Measurements from ENCODE around the gene POLK.

Gene POLK

GRCh38 chr5:75473463-75473862 lies 38.2 kb upstream of the POLK start:
- H3K79me2 ChIP-seq (ENCODE audit: insufficient read depth, low read depth), result no peaks in the 10 kb centered on the region; the same call in 1 of the 2 replicates
- TF ChIP-seq CTCF (conservative IDR thresholded peaks at IDR 0.05; ENCODE audit: low read depth, low read length), result no peak

GRCh38 chr5:75475364-75475763 lies 36.3 kb upstream of the POLK start:
- no peak overlapping the region for H3K4me2 ChIP-seq
- no peaks in the 10 kb centered on the region for H3K4me1 ChIP-seq (ENCODE audit: low read depth, poor library complexity, severe bottlenecking)
- H3K36me3 ChIP-seq (ENCODE audit: insufficient read depth), result no peaks in the 10 kb centered on the region
- H4K20me1 ChIP-seq (ENCODE audit: insufficient read depth), result no peaks in the 10 kb centered on the region
- no peak overlapping the region for H3K27ac ChIP-seq
- H3K4me3 ChIP-seq (IDR thresholded peaks at IDR 0.05; ENCODE audit: insufficient read depth, low read depth, low read length), result no peak overlapping the region
- H2AFZ ChIP-seq (ENCODE audit: low read depth), result no peak overlapping the region
- no peaks in the 10 kb centered on the region for H3K27me3 ChIP-seq (ENCODE audit: insufficient read depth, low read depth)
- H3K79me2 ChIP-seq (ENCODE audit: insufficient read depth, low read depth), result no peaks in the 10 kb centered on the region; the same call in 1 of the 2 replicates
- no peak for TF ChIP-seq CTCF (conservative IDR thresholded peaks at IDR 0.05; ENCODE audit: low read depth, low read length)
- H3K9ac ChIP-seq, result no peak overlapping the region

More at GRCh38 chr5:75473463-75473862, 38.2 kb upstream of the POLK start:
- H3K9ac ChIP-seq, result no peak overlapping the region
- H4K20me1 ChIP-seq (ENCODE audit: insufficient read depth), result no peaks in the 10 kb centered on the region
- no peak overlapping the region for H3K27ac ChIP-seq
- H3K27me3 ChIP-seq (ENCODE audit: insufficient read depth, low read depth), result no peaks in the 10 kb centered on the region
- H3K4me2 ChIP-seq, result no peak overlapping the region
- H3K4me3 ChIP-seq (IDR thresholded peaks at IDR 0.05; ENCODE audit: insufficient read depth, low read depth, low read length), result no peak overlapping the region
- H3K4me1 ChIP-seq (ENCODE audit: low read depth, poor library complexity, severe bottlenecking), result no peaks in the 10 kb centered on the region
- H2AFZ ChIP-seq (ENCODE audit: low read depth), result no peak overlapping the region
- H3K36me3 ChIP-seq (ENCODE audit: insufficient read depth), result no peaks in the 10 kb centered on the region

- no peak overlapping the region for H2AFZ ChIP-seq (ENCODE audit: low read depth)
- H3K27ac ChIP-seq, result no peak overlapping the region
- no peaks in the 10 kb centered on the region for H3K36me3 ChIP-seq (ENCODE audit: insufficient read depth)
- H3K79me2 ChIP-seq (ENCODE audit: insufficient read depth, low read depth), result peaks cover 24% of the 10 kb centered on the region; the same call in 1 of the 2 replicates
- no peaks in the 10 kb centered on the region for H3K27me3 ChIP-seq (ENCODE audit: insufficient read depth, low read depth)
- H3K9ac ChIP-seq, result no peak overlapping the region
- no peak overlapping the region for H3K4me2 ChIP-seq
- no peak for TF ChIP-seq CTCF (conservative IDR thresholded peaks at IDR 0.05; ENCODE audit: low read depth, low read length)
- H3K4me1 ChIP-seq (ENCODE audit: low read depth, poor library complexity, severe bottlenecking), result no peaks in the 10 kb centered on the region
- H4K20me1 ChIP-seq (ENCODE audit: insufficient read depth), result no peaks in the 10 kb centered on the region
- no peak overlapping the region for H3K4me3 ChIP-seq (IDR thresholded peaks at IDR 0.05; ENCODE audit: insufficient read depth, low read depth, low read length)
Observed at GRCh38 chr5:75481024-75481423, 30.7 kb upstream of the POLK start.

- no peaks in the 10 kb centered on the region for H3K4me1 ChIP-seq (ENCODE audit: low read depth, poor library complexity, severe bottlenecking)
- no peaks in the 10 kb centered on the region for H3K36me3 ChIP-seq (ENCODE audit: insufficient read depth)
- H3K79me2 ChIP-seq (ENCODE audit: insufficient read depth, low read depth), result peaks cover 24% of the 10 kb centered on the region; the same call in 1 of the 2 replicates
- H3K27me3 ChIP-seq (ENCODE audit: insufficient read depth, low read depth), result no peaks in the 10 kb centered on the region
- H4K20me1 ChIP-seq (ENCODE audit: insufficient read depth), result no peaks in the 10 kb centered on the region
- H3K9ac ChIP-seq, result no peak overlapping the region
- no peak overlapping the region for H3K4me2 ChIP-seq
- TF ChIP-seq CTCF (conservative IDR thresholded peaks at IDR 0.05; ENCODE audit: low read depth, low read length), result no peak
- H3K4me3 ChIP-seq (IDR thresholded peaks at IDR 0.05; ENCODE audit: insufficient read depth, low read depth, low read length), result no peak overlapping the region
- H3K27ac ChIP-seq, result no peak overlapping the region
- H2AFZ ChIP-seq (ENCODE audit: low read depth), result no peak overlapping the region
Observed at GRCh38 chr5:75482482-75482881, 29.2 kb upstream of the POLK start.

All from KMS-11 (cell line).